Measurements from ENCODE around the gene DIP2B.

- TF ChIP-seq EZH2 (IDR thresholded peaks at IDR 0.05; ENCODE audit: insufficient read depth, poor library complexity, severe bottlenecking) (no peak), EZH2phosphoT487 (IDR thresholded peaks at IDR 0.05; ENCODE audit: insufficient read depth, low read depth) (peak; percentile 87)
Measured at GRCh38 chr12:50633955-50634354, 129.2 kb downstream of the DIP2B start.

Data from GM23248 (cell line).